Measurements from ENCODE around the gene CFAP141. TPM values are rescaled to one million over a fixed set of nuclear protein-coding genes. Genes with fewer than 3 reads are reported as not detected.
A peak's percentile ranks its signal among the peaks of the same experiment; 100 is the strongest.

The CFAP141 gene
- total RNA-seq, 2 experiments from 2014 or later: not detected

GRCh38 chr1:154199563-154199879 lies 6.6 kb downstream of the CFAP141 start:
- POLR2A ChIA-PET: interaction anchor here (1.0 to 2.1 kb wide), 7 partner anchors 15 to 135 kb away, joined by 3 to 11 read pairs (median 4); a partner anchor contains a TSS
- no peak for DNase-seq
- Mint-ChIP-seq H3K27me3 (peaks cover 9% of the 10 kb centered on the region), H3K4me3 (no peak overlapping the region), H3K9me3 (no peaks in the 10 kb centered on the region), H3K4me1 (no peaks in the 10 kb centered on the region), H3K27ac (no peak overlapping the region), H3K36me3 (ENCODE audit: low read depth) (no peaks in the 10 kb centered on the region)
- CTCF ChIA-PET: interaction anchor here (0.8 to 2.9 kb wide), 19 partner anchors 9 to 145 kb away, joined by 3 to 19 read pairs (median 4); partner anchors contain the start of genes HAX1 and UBAP2L

GRCh38 chr1:154198756-154199562 lies 7.2 kb downstream of the CFAP141 start:
- ChIA-PET CTCF (interaction anchor here (0.6 to 2.9 kb wide), 20 partner anchors 8 to 634 kb away, joined by 3 to 19 read pairs (median 4); partner anchors contain the start of genes HAX1, S100A2 and UBAP2L), POLR2A (interaction anchor here (0.6 to 2.1 kb wide), 10 partner anchors 15 to 576 kb away, joined by 3 to 11 read pairs (median 4); partner anchors contain the start of gene HAX1)
- Mint-ChIP-seq H3K9me3 (no peaks in the 10 kb centered on the region), H3K27me3 (peaks cover 14% of the 10 kb centered on the region), H3K36me3 (ENCODE audit: low read depth) (no peaks in the 10 kb centered on the region), H3K4me1 (no peaks in the 10 kb centered on the region), H3K4me3 (no peak overlapping the region), H3K27ac (no peak overlapping the region)
- DNase-seq: peak; percentile 36

- POLR2A ChIA-PET: interaction anchor here (0.7 kb wide), 1 partner anchor 11 kb away, joined by 3 read pairs; no protein-coding TSS in a partner anchor
- Mint-ChIP-seq H3K36me3 (ENCODE audit: low read depth) (no peaks in the 10 kb centered on the region), H3K9me3 (no peaks in the 10 kb centered on the region), H3K27me3 (peaks cover 48% of the 10 kb centered on the region), H3K4me1 (no peaks in the 10 kb centered on the region), H3K4me3 (no peak overlapping the region), H3K27ac (no peak overlapping the region)
- CTCF ChIA-PET: interaction anchor here (0.6 to 1.3 kb wide), 2 partner anchors 142 to 353 kb away, joined by 3 read pairs; no protein-coding TSS in a partner anchor
- no peak for DNase-seq
Observed at GRCh38 chr1:154193821-154194220, 12.3 kb downstream of the CFAP141 start.

DNA sequence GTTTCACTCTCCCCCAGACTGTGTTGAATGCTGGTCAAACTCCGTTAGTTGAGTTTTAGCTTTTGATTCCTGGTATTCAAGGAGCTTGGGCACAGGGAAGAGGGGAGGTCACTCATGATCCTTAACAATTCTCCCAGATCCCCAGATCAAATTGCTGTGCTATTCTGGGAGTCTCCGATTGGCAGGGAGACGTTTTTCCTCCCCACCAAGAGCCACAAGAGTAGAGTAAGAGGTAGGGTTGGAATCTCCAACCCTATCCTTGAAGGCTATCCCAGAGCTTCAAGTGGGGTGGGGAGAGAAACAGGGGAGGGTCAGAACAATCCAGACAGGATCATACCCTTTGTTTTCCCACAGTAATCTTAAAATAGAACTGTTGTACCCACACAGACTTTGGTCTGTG lies 13.7 kb downstream of the CFAP141 start:
- POLR2A ChIA-PET: no interaction called here
- DNase-seq: no peak
- H3K27me3 Mint-ChIP-seq: peaks cover 48% of the 10 kb centered on the region
- no peak overlapping the region for H3K27ac Mint-ChIP-seq
- no peak overlapping the region for H3K4me3 Mint-ChIP-seq
- H3K36me3 Mint-ChIP-seq (ENCODE audit: low read depth): no peaks in the 10 kb centered on the region
- H3K9me3 Mint-ChIP-seq: no peaks in the 10 kb centered on the region
- CTCF ChIA-PET: no interaction called here
- no peaks in the 10 kb centered on the region for H3K4me1 Mint-ChIP-seq

GRCh38 chr1:154191990-154192461 lies 14.1 kb downstream of the CFAP141 start, which contains the start of gene TPM3:
Gene TPM3, minus strand, starts transcription at chr1:154192100. Its CDS starts 82 bp downstream, at chr1:154192018.
- Mint-ChIP-seq H3K27me3 (peaks cover 48% of the 10 kb centered on the region), H3K27ac (no peak within 1 kb of the TSS), H3K9me3 (no peaks in the 10 kb centered on the region), H3K36me3 (ENCODE audit: low read depth) (no peaks in the 10 kb centered on the region), H3K4me3 (no peak within 1 kb of the TSS), H3K4me1 (no peaks in the 10 kb centered on the region)
- ChIA-PET CTCF (no interaction called here), POLR2A (no interaction called here)
- no peak for DNase-seq

- CTCF ChIA-PET: interaction anchor here (0.9 to 1.7 kb wide), 2 partner anchors 8 to 9 kb away, joined by 3 to 5 read pairs; no protein-coding TSS in a partner anchor
- no peaks in the 10 kb centered on the region for H3K9me3 Mint-ChIP-seq
- peaks cover 48% of the 10 kb centered on the region for H3K27me3 Mint-ChIP-seq
- POLR2A ChIA-PET: interaction anchor here (0.6 kb wide), 2 partner anchors 11 to 31 kb away, joined by 3 read pairs; no protein-coding TSS in a partner anchor
- H3K36me3 Mint-ChIP-seq (ENCODE audit: low read depth): no peaks in the 10 kb centered on the region
- H3K27ac Mint-ChIP-seq: no peak overlapping the region
- H3K4me3 Mint-ChIP-seq: no peak overlapping the region
- DNase-seq: no peak
- peaks cover 6% of the 10 kb centered on the region for H3K4me1 Mint-ChIP-seq
Observed at GRCh38 chr1:154190550-154190949, 15.6 kb downstream of the CFAP141 start.

- H3K9me3 Mint-ChIP-seq: no peaks in the 10 kb centered on the region
- peaks cover 11% of the 10 kb centered on the region for H3K4me1 Mint-ChIP-seq
Observed at GRCh38 chr1:154186852-154187501, 19.2 kb downstream of the CFAP141 start.

GRCh38 chr1:154186177-154186576 lies 20.0 kb downstream of the CFAP141 start:
- peaks cover 19% of the 10 kb centered on the region for H3K36me3 Mint-ChIP-seq (ENCODE audit: low read depth)
- CTCF ChIA-PET: interaction anchor here (1.3 kb wide), 1 partner anchor 9 kb away, joined by 4 read pairs; no protein-coding TSS in a partner anchor
- no peak overlapping the region for H3K4me3 Mint-ChIP-seq
- POLR2A ChIA-PET: no interaction called here
- peaks cover 17% of the 10 kb centered on the region for H3K4me1 Mint-ChIP-seq
- no peak overlapping the region for H3K27ac Mint-ChIP-seq
- no peaks in the 10 kb centered on the region for H3K9me3 Mint-ChIP-seq
- peak; percentile 81 for DNase-seq
- H3K27me3 Mint-ChIP-seq: peaks cover 6% of the 10 kb centered on the region

More at GRCh38 chr1:154186852-154187501, 19.2 kb downstream of the CFAP141 start:
- Mint-ChIP-seq H3K4me3 (no peak overlapping the region), H3K36me3 (ENCODE audit: low read depth) (peaks cover 11% of the 10 kb centered on the region), H3K27ac (no peak overlapping the region), H3K27me3 (peaks cover 14% of the 10 kb centered on the region)
- DNase-seq: no peak
- ChIA-PET POLR2A (no interaction called here), CTCF (interaction anchor here (1.3 kb wide), 1 partner anchor 8 kb away, joined by 4 read pairs; no protein-coding TSS in a partner anchor)

DNA sequence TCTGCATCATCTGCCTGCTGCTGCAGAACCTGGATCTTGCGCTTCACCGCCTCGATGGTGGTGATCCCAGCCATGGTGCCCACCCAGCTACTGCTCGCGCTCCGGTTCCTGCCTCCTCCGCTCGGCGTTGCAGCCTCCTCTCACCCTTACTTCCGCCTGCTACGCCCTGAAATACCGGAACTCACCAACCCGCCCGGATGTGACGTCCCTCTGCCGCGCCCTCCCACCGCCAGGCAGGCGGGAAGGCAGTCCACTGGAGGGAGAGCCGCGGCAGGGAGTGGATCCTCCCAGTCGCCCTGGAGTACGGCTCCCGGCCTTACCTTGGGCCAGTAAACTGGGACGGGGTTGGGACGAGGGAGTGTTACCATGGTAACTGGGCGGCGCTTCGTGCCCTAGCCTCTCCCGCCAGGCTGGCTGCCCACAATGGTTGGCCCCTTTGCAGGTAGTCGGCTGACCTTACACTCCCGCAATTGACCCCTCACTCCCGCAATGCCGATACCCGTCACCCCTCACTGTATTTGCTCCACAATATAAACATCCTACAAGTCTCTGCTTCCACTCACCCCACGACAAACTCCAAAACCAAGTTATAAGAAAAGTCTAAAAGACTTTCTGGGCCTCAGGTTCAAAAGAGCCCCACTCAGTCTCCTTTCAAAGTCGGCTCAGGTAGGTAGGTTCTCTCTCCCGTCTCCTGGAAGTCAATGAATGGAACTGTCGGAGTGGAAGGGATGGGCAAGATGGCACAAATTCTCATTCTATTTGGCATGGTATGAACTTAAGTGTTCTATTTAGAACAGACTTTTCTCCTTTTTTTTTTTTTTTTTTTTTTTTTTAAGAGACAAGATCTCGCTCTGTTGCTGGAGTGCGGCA lies 22.9 kb downstream of the CFAP141 start:
- H3K27me3 Mint-ChIP-seq: no peaks in the 10 kb centered on the region
- peak overlapping the region; percentile 99 for H3K27ac Mint-ChIP-seq
- ChIA-PET CTCF (interaction anchor here (0.6 to 3.8 kb wide), 7 partner anchors 8 to 296 kb away, joined by 3 to 19 read pairs (median 3); no protein-coding TSS in a partner anchor), POLR2A (interaction anchor here (0.7 to 18.8 kb wide), 18 partner anchors 11 to 549 kb away, joined by 3 to 214 read pairs (median 6); partner anchors contain the start of genes HAX1, NUP210L, RPS27 and UBAP2L)
- peak overlapping the region; percentile 99 for H3K4me3 Mint-ChIP-seq
- peaks cover 46% of the 10 kb centered on the region for H3K36me3 Mint-ChIP-seq (ENCODE audit: low read depth)
- H3K4me1 Mint-ChIP-seq: peaks cover 45% of the 10 kb centered on the region
- DNase-seq: peak; percentile 96
- no peaks in the 10 kb centered on the region for H3K9me3 Mint-ChIP-seq

DNA sequence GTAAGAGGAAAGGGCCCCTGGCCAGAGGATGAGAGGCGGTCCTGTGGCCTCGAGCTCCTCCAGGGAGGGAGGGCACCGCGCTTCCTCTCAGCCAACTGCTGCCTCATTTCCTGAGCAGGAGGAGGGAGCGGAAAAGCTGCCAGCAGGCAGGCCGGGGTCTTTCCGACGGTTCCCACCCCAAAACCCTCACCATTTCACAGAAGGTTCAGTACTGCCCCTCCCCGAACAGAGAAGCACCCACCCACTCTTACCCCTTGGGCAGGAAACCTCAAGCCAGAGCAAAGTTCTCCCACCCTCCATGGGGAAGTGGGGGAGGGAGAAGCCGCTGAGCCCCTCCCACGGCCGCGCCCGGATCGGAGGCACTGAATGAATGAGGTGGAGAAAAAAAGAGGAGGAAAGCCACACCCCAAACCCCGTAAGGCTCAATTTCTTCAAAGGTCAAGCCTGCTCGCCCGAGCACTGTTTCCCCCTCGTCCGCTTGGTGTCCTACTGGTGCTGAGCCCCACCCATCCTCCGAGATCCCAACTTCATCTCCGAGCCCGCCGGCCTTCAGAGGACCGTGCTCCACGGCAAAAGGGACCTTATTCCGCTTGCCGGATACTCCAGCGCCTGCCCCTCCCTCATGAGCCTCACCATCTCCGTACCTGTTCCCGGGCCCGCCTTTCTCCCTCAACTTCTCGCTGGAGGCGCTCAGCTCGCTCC lies 23.6 kb downstream of the CFAP141 start:
- peak; percentile 87 for DNase-seq
- ChIA-PET POLR2A (interaction anchor here (0.5 to 18.8 kb wide), 27 partner anchors 11 to 758 kb away, joined by 3 to 214 read pairs (median 4); partner anchors contain the start of genes HAX1, INTS3, JTB and NUP210L), CTCF (interaction anchor here (0.6 to 3.8 kb wide), 8 partner anchors 8 to 401 kb away, joined by 3 to 19 read pairs (median 3); partner anchors contain the start of gene CREB3L4)
- no peaks in the 10 kb centered on the region for H3K27me3 Mint-ChIP-seq
- H3K4me3 Mint-ChIP-seq: peak overlapping the region; percentile 99
- H3K4me1 Mint-ChIP-seq: peaks cover 53% of the 10 kb centered on the region
- peaks cover 53% of the 10 kb centered on the region for H3K36me3 Mint-ChIP-seq (ENCODE audit: low read depth)
- H3K27ac Mint-ChIP-seq: peak overlapping the region; percentile 99
- no peaks in the 10 kb centered on the region for H3K9me3 Mint-ChIP-seq

GRCh38 chr1:154181944-154182343 lies 24.2 kb downstream of the CFAP141 start:
- ChIA-PET POLR2A (interaction anchor here (0.5 to 18.8 kb wide), 25 partner anchors 11 to 759 kb away, joined by 3 to 214 read pairs (median 4); partner anchors contain the start of genes HAX1, INTS3, JTB and NUP210L), CTCF (interaction anchor here (0.6 to 3.8 kb wide), 7 partner anchors 9 to 400 kb away, joined by 3 to 19 read pairs (median 3); partner anchors contain the start of gene CREB3L4)
- DNase-seq: no peak
- peak overlapping the region; percentile 99 for H3K4me3 Mint-ChIP-seq
- H3K4me1 Mint-ChIP-seq: peaks cover 58% of the 10 kb centered on the region
- H3K9me3 Mint-ChIP-seq: no peaks in the 10 kb centered on the region
- peak overlapping the region; percentile 99 for H3K27ac Mint-ChIP-seq
- H3K36me3 Mint-ChIP-seq (ENCODE audit: low read depth): peaks cover 58% of the 10 kb centered on the region
- H3K27me3 Mint-ChIP-seq: no peaks in the 10 kb centered on the region

All from activated CD4-positive, alpha-beta memory T cell treated with anti-CD3 and anti-CD28 coated beads, Interleukin-2, amount 10 ng/mL, durations not matched to agents 7 days and 5 days (primary cell).